GM23338 (cell line): ENCODE results near the gene PALMD. TPM values are rescaled to one million over a fixed set of nuclear protein-coding genes. Genes with fewer than 3 reads are reported as not detected.

Experiments used
- ATAC-seq: fragments of 200-7000 bp; cut with Tn5 transposase; 3 replicates; pipeline ENCODE4 v1.9.1; 2020
- DNase-seq: peaks from one replicate; pipeline ENCODE4 v3.0.0-alpha.2; 2015; ENCODE audit warnings: low spot score
- H2AFZ ChIP-seq: fragments of 200-600 bp; sonication (generic); 2 replicates; pipeline ENCODE4 v1.8.0; 2016; ENCODE audit warnings: antibody characterized with exemption, mild to moderate bottlenecking, moderate library complexity
- H3F3A ChIP-seq: fragments of 200-600 bp; sonication (generic); replicated peaks from 2 replicates; pipeline ENCODE4 v1.8.0; 2017; ENCODE audit warnings: antibody characterized with exemption, mixed run types, low read depth
- H3K27ac ChIP-seq: fragments of 200-600 bp; sonication (generic); 2 replicates; pipeline ENCODE4 v1.6.1; 2016; ENCODE audit warnings: low read depth
- H3K27me3 ChIP-seq: fragments of 200-600 bp; sonication (generic); 2 replicates; pipeline ENCODE4 v1.8.0; 2016; ENCODE audit warnings: mild to moderate bottlenecking, mixed run types, moderate library complexity; ENCODE audit not compliant: insufficient read depth
- H3K36me3 ChIP-seq: fragments of 200-600 bp; sonication (generic); 2 replicates; pipeline ENCODE4 v1.8.0; 2016; ENCODE audit warnings: mild to moderate bottlenecking; ENCODE audit not compliant: insufficient read depth
- H3K4me1 ChIP-seq: fragments of 200-600 bp; sonication (generic); 2 replicates; pipeline ENCODE4 v1.8.0; 2016; ENCODE audit warnings: mild to moderate bottlenecking, moderate library complexity; ENCODE audit not compliant: insufficient read depth
- H3K4me2 ChIP-seq: fragments of 200-600 bp; sonication (generic); 2 replicates; pipeline ENCODE4 v1.7.1; 2017; ENCODE audit warnings: mixed run types
- H3K4me3 ChIP-seq: fragments of 200-600 bp; sonication (generic); 2 replicates; pipeline ENCODE4 v1.6.1; 2016; ENCODE audit warnings: mixed run types
- H3K79me2 ChIP-seq: fragments of 200-600 bp; sonication (generic); replicated peaks from 2 replicates; pipeline ENCODE4 v1.8.0; 2017; ENCODE audit warnings: mild to moderate bottlenecking; ENCODE audit not compliant: insufficient read depth
- H3K9me2 ChIP-seq: fragments of 200-600 bp; sonication (generic); 2 replicates; pipeline ENCODE4 v1.8.0; 2017; ENCODE audit not compliant: insufficient read depth
- H4K20me1 ChIP-seq: fragments of 200-600 bp; sonication (generic); replicated peaks from 2 replicates; pipeline ENCODE4 v1.8.0; 2017; ENCODE audit warnings: mild to moderate bottlenecking; ENCODE audit not compliant: insufficient read depth
- H3K27ac Mint-ChIP-seq: 2 replicates; pipeline ENCODE4 v1.8.0; 2020; ENCODE audit warnings: inconsistent platforms, mild to moderate bottlenecking, moderate library complexity, mixed read lengths
- H3K27me3 Mint-ChIP-seq: 3 replicates; pipeline ENCODE4 v1.8.0; 2022; ENCODE audit warnings: low read depth, mild to moderate bottlenecking, moderate library complexity, mixed read lengths, inconsistent platforms; ENCODE audit not compliant: insufficient read depth, poor library complexity
- H3K36me3 Mint-ChIP-seq: 3 replicates; pipeline ENCODE4 v1.8.0; 2021; ENCODE audit warnings: low read depth, mild to moderate bottlenecking, inconsistent platforms, moderate library complexity, mixed read lengths
- H3K4me1 Mint-ChIP-seq: 3 replicates; pipeline ENCODE4 v1.8.0; 2020; ENCODE audit warnings: mild to moderate bottlenecking, inconsistent platforms, mixed read lengths
- H3K4me3 Mint-ChIP-seq: 3 replicates; pipeline ENCODE4 v1.8.0; 2021; ENCODE audit warnings: moderate library complexity, mild to moderate bottlenecking, inconsistent platforms, mixed read lengths
- H3K9me3 Mint-ChIP-seq: 3 replicates; pipeline ENCODE4 v1.8.0; 2020; ENCODE audit warnings: moderate library complexity, mild to moderate bottlenecking, inconsistent platforms, mixed read lengths
- CREB1 ChIP-seq: fragments of 250-450 bp; sonication (Bioruptor Pico); IDR thresholded peaks from 2 replicates; pipeline ENCODE4 v1.5.0; 2020; ENCODE audit warnings: low read depth, mild to moderate bottlenecking, moderate library complexity
- EZH2 ChIP-seq: fragments of 200-600 bp; sonication (generic); IDR thresholded peaks from one replicate; pipeline ENCODE4 v1.8.0; 2017; ENCODE audit warnings: antibody characterized with exemption, mild to moderate bottlenecking, low read depth; ENCODE audit not compliant: unreplicated experiment
- EZH2phosphoT487 ChIP-seq: fragments of 200-600 bp; sonication (generic); IDR thresholded peaks from one replicate; pipeline ENCODE4 v1.8.1; 2018; ENCODE audit warnings: antibody characterized with exemption; ENCODE audit not compliant: unreplicated experiment
- JUNB ChIP-seq: IDR thresholded peaks from one replicate; pipeline ENCODE4 v1.6.1; 2016; ENCODE audit warnings: antibody characterized with exemption; ENCODE audit not compliant: unreplicated experiment
- NANOG ChIP-seq: IDR thresholded peaks from 2 replicates; pipeline ENCODE4 v1.6.1; 2016; ENCODE audit warnings: antibody characterized with exemption, borderline replicate concordance
- POLR2AphosphoS5 ChIP-seq: IDR thresholded peaks from 2 replicates; pipeline ENCODE4 v1.6.1; 2016; ENCODE audit warnings: antibody characterized with exemption, low read depth
- STAT1 ChIP-seq: IDR thresholded peaks from one replicate; pipeline ENCODE4 v1.6.1; 2016; ENCODE audit warnings: antibody characterized with exemption; ENCODE audit not compliant: unreplicated experiment
- ZNF114 ChIP-seq: fragments of 250-450 bp; sonication (Bioruptor Pico); IDR thresholded peaks from 2 replicates; pipeline ENCODE4 v1.5.0; 2020; ENCODE audit warnings: mild to moderate bottlenecking, moderate library complexity
- ZNF331 ChIP-seq: fragments of 250-450 bp; sonication (Bioruptor Pico); IDR thresholded peaks from 2 replicates; pipeline ENCODE4 v1.5.0; 2020; ENCODE audit warnings: low read depth, mild to moderate bottlenecking, moderate library complexity
- polyA plus RNA-seq: library from polyadenylated mRNA; unstranded; fragments of >200 nt; fragmentation: Nextera tagmentation; extraction: Ambion mirVana; gene quantifications from 2 replicates; pipeline ENCODE4 v1.2.1, GENCODE V29; 2016
- total RNA-seq: library from RNA; depleted of rRNA; stranded (reverse); fragments of >200 nt; shearing (Covaris generic); gene quantifications from 2 replicates; pipeline ENCODE4 v1.2.3, GENCODE V29; 2014
- TF ChIP-seq, protein P1 (sequence below): IDR thresholded peaks from 2 replicates; pipeline ENCODE4 v1.6.1; 2016; ENCODE audit warnings: antibody characterized with exemption
- TF ChIP-seq, protein P2 (sequence below), 2 experiments: fragments of 200-600 bp in 1 of 2; sonication (generic) in 1 of 2; conservative IDR thresholded peaks; 2 replicates each; pipeline versions ENCODE4 v1.5.1 to v1.6.1; 2016 to 2017; ENCODE audit warnings: antibody characterized with exemption in 2 of 2, low read depth in 2 of 2, mild to moderate bottlenecking in 2 of 2, moderate library complexity in 1 of 2
- TF ChIP-seq, protein P3 (sequence below): IDR thresholded peaks from one replicate; pipeline ENCODE4 v1.6.1; 2018; ENCODE audit warnings: antibody characterized with exemption; ENCODE audit not compliant: unreplicated experiment
- TF ChIP-seq, protein P4 (sequence below): fragments of 250-450 bp; sonication (Bioruptor Pico); IDR thresholded peaks from 2 replicates; pipeline ENCODE4 v1.5.0; 2020; ENCODE audit warnings: mild to moderate bottlenecking, moderate library complexity

The PALMD gene
- total and polyA plus RNA-seq, 2 experiments from 2014 or later, result not detected

DNA sequence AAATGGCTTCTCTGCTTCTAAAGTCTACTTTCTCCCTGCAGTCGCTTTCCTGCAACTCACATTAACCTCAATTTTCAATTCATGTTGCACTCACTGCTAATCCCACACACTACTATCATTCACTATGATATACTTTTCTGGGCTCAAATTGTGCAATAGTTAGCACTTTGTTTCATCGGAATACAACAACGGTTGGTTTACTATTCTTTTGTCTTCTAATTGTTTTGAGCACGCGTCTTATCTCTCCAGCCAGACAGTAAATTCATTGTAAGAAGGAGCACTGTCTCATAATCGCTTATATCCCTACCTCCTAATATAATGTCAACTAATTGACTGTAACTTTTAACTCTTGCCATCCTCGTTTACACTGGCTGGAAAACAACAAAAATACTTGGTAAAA lies 3.9 kb upstream of the PALMD start:
- ATAC-seq, result no peak

More for the DNA sequence above, 3.9 kb upstream of the PALMD start:
- Mint-ChIP-seq H3K27ac (no peak overlapping the region), H3K4me1 (peaks cover 18% of the 10 kb centered on the region), H3K36me3 (no peaks in the 10 kb centered on the region), H3K4me3 (no peak overlapping the region), H3K9me3 (no peaks in the 10 kb centered on the region), H3K27me3 (no peaks in the 10 kb centered on the region)
- Histone ChIP-seq H4K20me1 (no peaks in the 10 kb centered on the region), H3K4me1 (peaks cover 21% of the 10 kb centered on the region), H3F3A (no peaks in the 10 kb centered on the region), H3K9me2 (no peaks in the 10 kb centered on the region), H3K4me2 (no peak overlapping the region), H3K27ac (no peak overlapping the region), H3K79me2 (no peaks in the 10 kb centered on the region), H3K4me3 (no peak overlapping the region), H3K27me3 (no peaks in the 10 kb centered on the region), H2AFZ (no peak overlapping the region), H3K36me3 (no peaks in the 10 kb centered on the region)
- no peak for DNase-seq
- TF ChIP-seq, protein P1, sequence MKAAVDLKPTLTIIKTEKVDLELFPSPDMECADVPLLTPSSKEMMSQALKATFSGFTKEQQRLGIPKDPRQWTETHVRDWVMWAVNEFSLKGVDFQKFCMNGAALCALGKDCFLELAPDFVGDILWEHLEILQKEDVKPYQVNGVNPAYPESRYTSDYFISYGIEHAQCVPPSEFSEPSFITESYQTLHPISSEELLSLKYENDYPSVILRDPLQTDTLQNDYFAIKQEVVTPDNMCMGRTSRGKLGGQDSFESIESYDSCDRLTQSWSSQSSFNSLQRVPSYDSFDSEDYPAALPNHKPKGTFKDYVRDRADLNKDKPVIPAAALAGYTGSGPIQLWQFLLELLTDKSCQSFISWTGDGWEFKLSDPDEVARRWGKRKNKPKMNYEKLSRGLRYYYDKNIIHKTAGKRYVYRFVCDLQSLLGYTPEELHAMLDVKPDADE, result no peak
- TF ChIP-seq, protein P2, sequence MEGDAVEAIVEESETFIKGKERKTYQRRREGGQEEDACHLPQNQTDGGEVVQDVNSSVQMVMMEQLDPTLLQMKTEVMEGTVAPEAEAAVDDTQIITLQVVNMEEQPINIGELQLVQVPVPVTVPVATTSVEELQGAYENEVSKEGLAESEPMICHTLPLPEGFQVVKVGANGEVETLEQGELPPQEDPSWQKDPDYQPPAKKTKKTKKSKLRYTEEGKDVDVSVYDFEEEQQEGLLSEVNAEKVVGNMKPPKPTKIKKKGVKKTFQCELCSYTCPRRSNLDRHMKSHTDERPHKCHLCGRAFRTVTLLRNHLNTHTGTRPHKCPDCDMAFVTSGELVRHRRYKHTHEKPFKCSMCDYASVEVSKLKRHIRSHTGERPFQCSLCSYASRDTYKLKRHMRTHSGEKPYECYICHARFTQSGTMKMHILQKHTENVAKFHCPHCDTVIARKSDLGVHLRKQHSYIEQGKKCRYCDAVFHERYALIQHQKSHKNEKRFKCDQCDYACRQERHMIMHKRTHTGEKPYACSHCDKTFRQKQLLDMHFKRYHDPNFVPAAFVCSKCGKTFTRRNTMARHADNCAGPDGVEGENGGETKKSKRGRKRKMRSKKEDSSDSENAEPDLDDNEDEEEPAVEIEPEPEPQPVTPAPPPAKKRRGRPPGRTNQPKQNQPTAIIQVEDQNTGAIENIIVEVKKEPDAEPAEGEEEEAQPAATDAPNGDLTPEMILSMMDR (conservative IDR thresholded peaks at IDR 0.05; ENCODE audit: low read depth in 2 of 2), result no peak
- TF ChIP-seq JUNB (no peak), POLR2AphosphoS5 (no peak), STAT1 (no peak), EZH2phosphoT487 (no peak), CREB1 (no peak), NANOG (no peak), ZNF114 (CRISPR knock-in tag) (no peak), ZNF331 (no peak), EZH2 (no peak)
- TF ChIP-seq, protein P3, sequence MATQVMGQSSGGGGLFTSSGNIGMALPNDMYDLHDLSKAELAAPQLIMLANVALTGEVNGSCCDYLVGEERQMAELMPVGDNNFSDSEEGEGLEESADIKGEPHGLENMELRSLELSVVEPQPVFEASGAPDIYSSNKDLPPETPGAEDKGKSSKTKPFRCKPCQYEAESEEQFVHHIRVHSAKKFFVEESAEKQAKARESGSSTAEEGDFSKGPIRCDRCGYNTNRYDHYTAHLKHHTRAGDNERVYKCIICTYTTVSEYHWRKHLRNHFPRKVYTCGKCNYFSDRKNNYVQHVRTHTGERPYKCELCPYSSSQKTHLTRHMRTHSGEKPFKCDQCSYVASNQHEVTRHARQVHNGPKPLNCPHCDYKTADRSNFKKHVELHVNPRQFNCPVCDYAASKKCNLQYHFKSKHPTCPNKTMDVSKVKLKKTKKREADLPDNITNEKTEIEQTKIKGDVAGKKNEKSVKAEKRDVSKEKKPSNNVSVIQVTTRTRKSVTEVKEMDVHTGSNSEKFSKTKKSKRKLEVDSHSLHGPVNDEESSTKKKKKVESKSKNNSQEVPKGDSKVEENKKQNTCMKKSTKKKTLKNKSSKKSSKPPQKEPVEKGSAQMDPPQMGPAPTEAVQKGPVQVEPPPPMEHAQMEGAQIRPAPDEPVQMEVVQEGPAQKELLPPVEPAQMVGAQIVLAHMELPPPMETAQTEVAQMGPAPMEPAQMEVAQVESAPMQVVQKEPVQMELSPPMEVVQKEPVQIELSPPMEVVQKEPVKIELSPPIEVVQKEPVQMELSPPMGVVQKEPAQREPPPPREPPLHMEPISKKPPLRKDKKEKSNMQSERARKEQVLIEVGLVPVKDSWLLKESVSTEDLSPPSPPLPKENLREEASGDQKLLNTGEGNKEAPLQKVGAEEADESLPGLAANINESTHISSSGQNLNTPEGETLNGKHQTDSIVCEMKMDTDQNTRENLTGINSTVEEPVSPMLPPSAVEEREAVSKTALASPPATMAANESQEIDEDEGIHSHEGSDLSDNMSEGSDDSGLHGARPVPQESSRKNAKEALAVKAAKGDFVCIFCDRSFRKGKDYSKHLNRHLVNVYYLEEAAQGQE, result no peak
- TF ChIP-seq, protein P4, sequence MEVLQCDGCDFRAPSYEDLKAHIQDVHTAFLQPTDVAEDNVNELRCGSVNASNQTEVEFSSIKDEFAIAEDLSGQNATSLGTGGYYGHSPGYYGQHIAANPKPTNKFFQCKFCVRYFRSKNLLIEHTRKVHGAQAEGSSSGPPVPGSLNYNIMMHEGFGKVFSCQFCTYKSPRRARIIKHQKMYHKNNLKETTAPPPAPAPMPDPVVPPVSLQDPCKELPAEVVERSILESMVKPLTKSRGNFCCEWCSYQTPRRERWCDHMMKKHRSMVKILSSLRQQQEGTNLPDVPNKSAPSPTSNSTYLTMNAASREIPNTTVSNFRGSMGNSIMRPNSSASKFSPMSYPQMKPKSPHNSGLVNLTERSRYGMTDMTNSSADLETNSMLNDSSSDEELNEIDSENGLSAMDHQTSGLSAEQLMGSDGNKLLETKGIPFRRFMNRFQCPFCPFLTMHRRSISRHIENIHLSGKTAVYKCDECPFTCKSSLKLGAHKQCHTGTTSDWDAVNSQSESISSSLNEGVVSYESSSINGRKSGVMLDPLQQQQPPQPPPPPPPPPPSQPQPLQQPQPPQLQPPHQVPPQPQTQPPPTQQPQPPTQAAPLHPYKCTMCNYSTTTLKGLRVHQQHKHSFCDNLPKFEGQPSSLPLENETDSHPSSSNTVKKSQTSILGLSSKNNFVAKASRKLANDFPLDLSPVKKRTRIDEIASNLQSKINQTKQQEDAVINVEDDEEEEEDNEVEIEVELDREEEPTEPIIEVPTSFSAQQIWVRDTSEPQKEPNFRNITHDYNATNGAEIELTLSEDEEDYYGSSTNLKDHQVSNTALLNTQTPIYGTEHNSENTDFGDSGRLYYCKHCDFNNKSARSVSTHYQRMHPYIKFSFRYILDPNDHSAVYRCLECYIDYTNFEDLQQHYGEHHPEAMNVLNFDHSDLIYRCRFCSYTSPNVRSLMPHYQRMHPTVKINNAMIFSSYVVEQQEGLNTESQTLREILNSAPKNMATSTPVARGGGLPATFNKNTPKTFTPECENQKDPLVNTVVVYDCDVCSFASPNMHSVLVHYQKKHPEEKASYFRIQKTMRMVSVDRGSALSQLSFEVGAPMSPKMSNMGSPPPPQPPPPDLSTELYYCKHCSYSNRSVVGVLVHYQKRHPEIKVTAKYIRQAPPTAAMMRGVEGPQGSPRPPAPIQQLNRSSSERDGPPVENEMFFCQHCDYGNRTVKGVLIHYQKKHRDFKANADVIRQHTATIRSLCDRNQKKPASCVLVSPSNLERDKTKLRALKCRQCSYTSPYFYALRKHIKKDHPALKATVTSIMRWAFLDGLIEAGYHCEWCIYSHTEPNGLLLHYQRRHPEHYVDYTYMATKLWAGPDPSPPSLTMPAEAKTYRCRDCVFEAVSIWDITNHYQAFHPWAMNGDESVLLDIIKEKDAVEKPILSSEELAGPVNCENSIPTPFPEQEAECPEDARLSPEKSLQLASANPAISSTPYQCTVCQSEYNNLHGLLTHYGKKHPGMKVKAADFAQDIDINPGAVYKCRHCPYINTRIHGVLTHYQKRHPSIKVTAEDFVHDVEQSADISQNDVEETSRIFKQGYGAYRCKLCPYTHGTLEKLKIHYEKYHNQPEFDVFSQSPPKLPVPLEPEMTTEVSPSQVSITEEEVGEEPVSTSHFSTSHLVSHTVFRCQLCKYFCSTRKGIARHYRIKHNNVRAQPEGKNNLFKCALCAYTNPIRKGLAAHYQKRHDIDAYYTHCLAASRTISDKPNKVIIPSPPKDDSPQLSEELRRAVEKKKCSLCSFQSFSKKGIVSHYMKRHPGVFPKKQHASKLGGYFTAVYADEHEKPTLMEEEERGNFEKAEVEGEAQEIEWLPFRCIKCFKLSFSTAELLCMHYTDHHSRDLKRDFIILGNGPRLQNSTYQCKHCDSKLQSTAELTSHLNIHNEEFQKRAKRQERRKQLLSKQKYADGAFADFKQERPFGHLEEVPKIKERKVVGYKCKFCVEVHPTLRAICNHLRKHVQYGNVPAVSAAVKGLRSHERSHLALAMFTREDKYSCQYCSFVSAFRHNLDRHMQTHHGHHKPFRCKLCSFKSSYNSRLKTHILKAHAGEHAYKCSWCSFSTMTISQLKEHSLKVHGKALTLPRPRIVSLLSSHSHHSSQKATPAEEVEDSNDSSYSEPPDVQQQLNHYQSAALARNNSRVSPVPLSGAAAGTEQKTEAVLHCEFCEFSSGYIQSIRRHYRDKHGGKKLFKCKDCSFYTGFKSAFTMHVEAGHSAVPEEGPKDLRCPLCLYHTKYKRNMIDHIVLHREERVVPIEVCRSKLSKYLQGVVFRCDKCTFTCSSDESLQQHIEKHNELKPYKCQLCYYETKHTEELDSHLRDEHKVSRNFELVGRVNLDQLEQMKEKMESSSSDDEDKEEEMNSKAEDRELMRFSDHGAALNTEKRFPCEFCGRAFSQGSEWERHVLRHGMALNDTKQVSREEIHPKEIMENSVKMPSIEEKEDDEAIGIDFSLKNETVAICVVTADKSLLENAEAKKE (CRISPR knock-in tag), result no peak
